D721Med (cell line): ENCODE data around the gene ATN1.
A peak's percentile ranks its signal among the peaks of the same experiment; 100 is the strongest.

Experiments
- DNase-seq: peaks from one replicate; pipeline ENCODE4 v3.0.0; 2011; ENCODE audit warnings: low spot score; ENCODE audit not compliant: insufficient read length
- FAIRE-seq: peaks from 2 replicates; lab custom pipeline; 2011; peaks lifted over from hg19 to GRCh38; lab: Jason Lieb, UNC
- TF ChIP-seq, protein P1 (sequence below): IDR thresholded peaks from 2 replicates; pipeline ENCODE4 v1.5.1; 2012; ENCODE audit warnings: mild to moderate bottlenecking, control low read depth; ENCODE audit not compliant: insufficient read depth; ENCODE audit errors: missing control alignments

ATN1 gene

GRCh38 chr12:6934110-6934509 is 6.4 kb downstream of the ATN1 start:
- FAIRE-seq, result no peak
- no peak for DNase-seq
- TF ChIP-seq, protein P1, sequence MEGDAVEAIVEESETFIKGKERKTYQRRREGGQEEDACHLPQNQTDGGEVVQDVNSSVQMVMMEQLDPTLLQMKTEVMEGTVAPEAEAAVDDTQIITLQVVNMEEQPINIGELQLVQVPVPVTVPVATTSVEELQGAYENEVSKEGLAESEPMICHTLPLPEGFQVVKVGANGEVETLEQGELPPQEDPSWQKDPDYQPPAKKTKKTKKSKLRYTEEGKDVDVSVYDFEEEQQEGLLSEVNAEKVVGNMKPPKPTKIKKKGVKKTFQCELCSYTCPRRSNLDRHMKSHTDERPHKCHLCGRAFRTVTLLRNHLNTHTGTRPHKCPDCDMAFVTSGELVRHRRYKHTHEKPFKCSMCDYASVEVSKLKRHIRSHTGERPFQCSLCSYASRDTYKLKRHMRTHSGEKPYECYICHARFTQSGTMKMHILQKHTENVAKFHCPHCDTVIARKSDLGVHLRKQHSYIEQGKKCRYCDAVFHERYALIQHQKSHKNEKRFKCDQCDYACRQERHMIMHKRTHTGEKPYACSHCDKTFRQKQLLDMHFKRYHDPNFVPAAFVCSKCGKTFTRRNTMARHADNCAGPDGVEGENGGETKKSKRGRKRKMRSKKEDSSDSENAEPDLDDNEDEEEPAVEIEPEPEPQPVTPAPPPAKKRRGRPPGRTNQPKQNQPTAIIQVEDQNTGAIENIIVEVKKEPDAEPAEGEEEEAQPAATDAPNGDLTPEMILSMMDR, result no peak

GRCh38 chr12:6935371-6936193 is 7.8 kb downstream of the ATN1 start:
- no peak for FAIRE-seq
- DNase-seq, result no peak
- TF ChIP-seq, protein P1, result no peak

- DNase-seq (no peak), FAIRE-seq (no peak)
- TF ChIP-seq, protein P1, result no peak
These were observed 8.5 kb downstream of the ATN1 start for GRCh38 chr12:6936194-6936635.

- DNase-seq, result no peak
- TF ChIP-seq, protein P1, result no peak
- no peak for FAIRE-seq
These were observed 9.1 kb downstream of the ATN1 start for GRCh38 chr12:6936636-6937480.

- DNase-seq (peak; percentile 73), FAIRE-seq (peak; percentile 6)
- TF ChIP-seq, protein P1, result peak; percentile 89
These were observed 10.0 kb downstream of the ATN1 start for GRCh38 chr12:6937481-6938352.

DNA sequence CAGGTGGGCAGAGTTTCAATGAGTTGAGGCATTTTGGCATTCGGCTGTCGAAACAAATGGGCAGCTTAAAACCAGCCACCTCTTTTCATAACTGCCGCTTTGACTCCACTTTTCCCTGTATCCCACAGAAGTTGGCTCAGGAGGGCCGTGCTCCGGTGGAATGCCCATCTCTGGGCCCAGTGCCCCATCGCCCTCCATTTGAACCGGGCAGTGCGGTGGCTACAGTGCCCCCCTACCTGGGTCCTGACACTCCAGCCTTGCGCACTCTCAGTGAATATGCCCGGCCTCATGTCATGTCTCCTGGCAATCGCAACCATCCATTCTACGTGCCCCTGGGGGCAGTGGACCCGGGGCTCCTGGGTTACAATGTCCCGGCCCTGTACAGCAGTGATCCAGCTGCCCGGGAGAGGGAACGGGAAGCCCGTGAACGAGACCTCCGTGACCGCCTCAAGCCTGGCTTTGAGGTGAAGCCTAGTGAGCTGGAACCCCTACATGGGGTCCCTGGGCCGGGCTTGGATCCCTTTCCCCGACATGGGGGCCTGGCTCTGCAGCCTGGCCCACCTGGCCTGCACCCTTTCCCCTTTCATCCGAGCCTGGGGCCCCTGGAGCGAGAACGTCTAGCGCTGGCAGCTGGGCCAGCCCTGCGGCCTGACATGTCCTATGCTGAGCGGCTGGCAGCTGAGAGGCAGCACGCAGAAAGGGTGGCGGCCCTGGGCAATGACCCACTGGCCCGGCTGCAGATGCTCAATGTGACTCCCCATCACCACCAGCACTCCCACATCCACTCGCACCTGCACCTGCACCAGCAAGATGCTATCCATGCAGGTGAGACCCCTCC is 10.8 kb downstream of the ATN1 start:
- FAIRE-seq (no peak), DNase-seq (no peak)
- TF ChIP-seq, protein P1, result no peak
